ENCODE data around the gene CD59.
"Not testable (repeated sequence)": the region's sequence is repeated elsewhere in the genome, so short reads cannot be mapped to it uniquely, and the experiment has no call there.

CD59 gene

GRCh38 chr11:33690290-33691065 is 45.7 kb downstream of the CD59 start:
- no peaks in the 10 kb centered on the region for H3K36me3 ChIP-seq (ENCODE audit: insufficient read depth, low read length)
- H3K4me1 ChIP-seq (ENCODE audit: insufficient read depth, low read length) = peaks cover 22% of the 10 kb centered on the region
- no peak overlapping the region for H3K9ac ChIP-seq (ENCODE audit: low read length)
- no peak overlapping the region for H3K4me3 ChIP-seq (ENCODE audit: low read depth in 1 of 2, low read length in 2 of 2)
- no peaks in the 10 kb centered on the region for H3K27me3 ChIP-seq (ENCODE audit: control insufficient read depth in 1 of 2, insufficient read depth in 2 of 2, low read length in 2 of 2)
- H3K27ac ChIP-seq (ENCODE audit: low read depth, low read length) = no peak overlapping the region
- H3K9me3 ChIP-seq (ENCODE audit: low read length) = no peaks in the 10 kb centered on the region

- no peak overlapping the region for H3K9ac ChIP-seq (ENCODE audit: low read length)
- peaks cover 22% of the 10 kb centered on the region for H3K4me1 ChIP-seq (ENCODE audit: insufficient read depth, low read length)
- H3K4me3 ChIP-seq (ENCODE audit: low read depth in 1 of 2, low read length in 2 of 2) = no peak overlapping the region
- H3K9me3 ChIP-seq (ENCODE audit: low read length) = no peaks in the 10 kb centered on the region
- no peaks in the 10 kb centered on the region for H3K27me3 ChIP-seq (ENCODE audit: control insufficient read depth in 1 of 2, insufficient read depth in 2 of 2, low read length in 2 of 2)
- H3K27ac ChIP-seq (ENCODE audit: low read depth, low read length) = no peak overlapping the region
- H3K36me3 ChIP-seq (ENCODE audit: insufficient read depth, low read length) = no peaks in the 10 kb centered on the region
Measured at GRCh38 chr11:33689501-33689900, 46.7 kb downstream of the CD59 start.

GRCh38 chr11:33689085-33689484 is 47.1 kb downstream of the CD59 start:
- H3K4me1 ChIP-seq (ENCODE audit: insufficient read depth, low read length) = peaks cover 22% of the 10 kb centered on the region
- no peaks in the 10 kb centered on the region for H3K36me3 ChIP-seq (ENCODE audit: insufficient read depth, low read length)
- no peak overlapping the region for H3K4me3 ChIP-seq (ENCODE audit: low read depth in 1 of 2, low read length in 2 of 2)
- no peak overlapping the region for H3K27ac ChIP-seq (ENCODE audit: low read depth, low read length)
- H3K9ac ChIP-seq (ENCODE audit: low read length) = no peak overlapping the region
- no peaks in the 10 kb centered on the region for H3K9me3 ChIP-seq (ENCODE audit: low read length)
- no peaks in the 10 kb centered on the region for H3K27me3 ChIP-seq (ENCODE audit: control insufficient read depth in 1 of 2, insufficient read depth in 2 of 2, low read length in 2 of 2)

DNA sequence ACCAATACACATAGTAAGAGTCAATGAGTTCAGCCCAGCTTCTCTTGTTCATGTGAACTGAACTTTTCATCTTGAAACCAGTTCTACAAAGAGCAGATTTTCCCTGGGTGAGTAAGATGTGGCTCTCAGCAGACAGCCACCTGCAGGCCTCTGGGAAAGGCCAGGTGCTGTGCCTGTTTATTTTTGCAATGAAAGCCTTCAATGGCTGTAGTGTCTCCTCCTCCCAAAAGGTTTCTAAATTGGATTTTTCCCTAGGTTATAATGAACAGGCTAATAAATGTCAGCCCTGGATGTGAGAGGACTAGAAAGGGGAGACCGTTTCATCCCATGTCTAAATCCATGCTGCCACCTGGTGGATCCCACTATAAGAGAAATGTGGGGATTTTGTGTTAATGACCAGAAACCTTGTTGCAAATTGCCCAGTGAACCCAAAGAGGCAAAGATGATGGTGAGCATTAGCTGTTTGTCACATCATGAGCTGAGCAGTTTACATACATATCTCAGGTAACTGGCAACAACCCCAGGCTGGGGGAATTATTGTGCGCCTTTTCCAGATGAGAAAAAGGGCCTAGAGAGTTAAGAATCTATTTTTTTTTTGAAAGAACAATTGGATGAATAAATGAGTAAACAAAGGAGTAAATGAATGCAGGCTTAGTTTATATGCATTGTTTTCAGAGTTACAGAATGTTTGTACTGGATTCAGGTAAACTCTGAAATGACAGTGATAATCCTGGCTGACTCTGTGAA is 48.3 kb downstream of the CD59 start:
- no peak overlapping the region for H3K9ac ChIP-seq (ENCODE audit: low read length)
- no peaks in the 10 kb centered on the region for H3K36me3 ChIP-seq (ENCODE audit: insufficient read depth, low read length)
- peaks cover 21% of the 10 kb centered on the region for H3K4me1 ChIP-seq (ENCODE audit: insufficient read depth, low read length)
- no peak overlapping the region for H3K4me3 ChIP-seq (ENCODE audit: low read depth in 1 of 2, low read length in 2 of 2)
- H3K9me3 ChIP-seq (ENCODE audit: low read length) = no peaks in the 10 kb centered on the region
- H3K27me3 ChIP-seq (ENCODE audit: control insufficient read depth in 1 of 2, insufficient read depth in 2 of 2, low read length in 2 of 2) = no peaks in the 10 kb centered on the region
- H3K27ac ChIP-seq (ENCODE audit: low read depth, low read length) = no peak overlapping the region

DNA sequence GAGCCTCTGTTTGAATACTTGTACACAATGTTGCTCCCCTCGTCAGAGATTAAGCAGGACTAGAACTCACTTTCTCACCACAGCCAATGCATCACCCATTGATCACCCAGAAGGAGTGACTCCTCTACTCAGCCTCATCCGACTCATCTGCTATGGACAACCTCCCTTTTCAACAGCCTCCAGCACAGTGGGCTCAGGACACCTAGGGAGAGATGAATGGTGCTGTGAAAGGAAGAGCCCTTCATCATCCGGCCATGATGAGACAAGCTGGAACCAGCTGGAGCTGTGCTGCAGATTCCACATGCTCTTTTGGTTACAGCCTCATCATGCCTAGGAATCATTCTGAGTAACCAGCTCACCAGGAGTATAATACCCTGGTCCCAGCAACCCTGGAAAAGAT is 51.1 kb downstream of the CD59 start:
- H3K36me3 ChIP-seq (ENCODE audit: insufficient read depth, low read length) = no peaks in the 10 kb centered on the region
- no peaks in the 10 kb centered on the region for H3K27me3 ChIP-seq (ENCODE audit: control insufficient read depth in 1 of 2, insufficient read depth in 2 of 2, low read length in 2 of 2)
- no peak overlapping the region for H3K27ac ChIP-seq (ENCODE audit: low read depth, low read length)
- H3K4me3 ChIP-seq (ENCODE audit: low read depth in 1 of 2, low read length in 2 of 2) = no peak overlapping the region
- H3K9ac ChIP-seq (ENCODE audit: low read length) = no peak overlapping the region
- no peaks in the 10 kb centered on the region for H3K4me1 ChIP-seq (ENCODE audit: insufficient read depth, low read length)
- no peaks in the 10 kb centered on the region for H3K9me3 ChIP-seq (ENCODE audit: low read length)

GRCh38 chr11:33684003-33684706 is 52.1 kb downstream of the CD59 start:
- Histone ChIP-seq H3K27me3 (ENCODE audit: control insufficient read depth in 1 of 2, insufficient read depth in 2 of 2, low read length in 2 of 2) (no peaks in the 10 kb centered on the region), H3K27ac (ENCODE audit: low read depth, low read length) (no peak overlapping the region), H3K9me3 (ENCODE audit: low read length) (no peaks in the 10 kb centered on the region), H3K9ac (ENCODE audit: low read length) (no peak overlapping the region), H3K36me3 (ENCODE audit: insufficient read depth, low read length) (no peaks in the 10 kb centered on the region), H3K4me3 (ENCODE audit: low read depth in 1 of 2, low read length in 2 of 2) (no peak overlapping the region), H3K4me1 (ENCODE audit: insufficient read depth, low read length) (no peaks in the 10 kb centered on the region)

GRCh38 chr11:33682446-33682845 is 53.8 kb downstream of the CD59 start:
- no peaks in the 10 kb centered on the region for H3K36me3 ChIP-seq (ENCODE audit: insufficient read depth, low read length)
- H3K4me3 ChIP-seq (ENCODE audit: low read depth in 1 of 2, low read length in 2 of 2) = no peak overlapping the region
- no peaks in the 10 kb centered on the region for H3K27me3 ChIP-seq (ENCODE audit: control insufficient read depth in 1 of 2, insufficient read depth in 2 of 2, low read length in 2 of 2)
- H3K9me3 ChIP-seq (ENCODE audit: low read length) = no peaks in the 10 kb centered on the region
- H3K9ac ChIP-seq (ENCODE audit: low read length) = no peak overlapping the region
- H3K27ac ChIP-seq (ENCODE audit: low read depth, low read length) = no peak overlapping the region
- H3K4me1 ChIP-seq (ENCODE audit: insufficient read depth, low read length) = no peaks in the 10 kb centered on the region

DNA sequence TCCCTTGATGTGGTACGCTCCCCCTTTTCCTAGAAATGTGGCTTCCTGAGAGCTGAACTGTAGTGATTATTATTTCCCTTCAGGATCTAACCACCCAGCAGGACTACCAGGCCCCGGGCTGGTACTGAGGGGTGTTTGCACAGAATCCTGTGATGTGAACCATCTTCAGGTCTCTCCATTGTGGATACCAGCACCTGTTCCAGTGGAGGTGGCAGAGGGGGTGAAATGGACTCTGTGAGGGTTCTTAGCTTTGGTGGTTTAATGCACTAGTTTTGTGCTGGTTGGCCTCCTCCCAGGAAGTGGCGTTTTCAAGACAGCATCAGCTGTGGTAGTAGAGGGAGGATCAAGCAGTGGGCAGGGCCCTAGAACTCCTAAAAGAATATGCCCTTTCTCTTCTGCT is 54.2 kb downstream of the CD59 start:
- Histone ChIP-seq H3K27ac (ENCODE audit: low read depth, low read length) (no peak overlapping the region), H3K4me1 (ENCODE audit: insufficient read depth, low read length) (no peaks in the 10 kb centered on the region), H3K9me3 (ENCODE audit: low read length) (no peaks in the 10 kb centered on the region), H3K4me3 (ENCODE audit: low read depth in 1 of 2, low read length in 2 of 2) (no peak overlapping the region), H3K27me3 (ENCODE audit: control insufficient read depth in 1 of 2, insufficient read depth in 2 of 2, low read length in 2 of 2) (no peaks in the 10 kb centered on the region), H3K36me3 (ENCODE audit: insufficient read depth, low read length) (no peaks in the 10 kb centered on the region), H3K9ac (ENCODE audit: low read length) (no peak overlapping the region)

DNA sequence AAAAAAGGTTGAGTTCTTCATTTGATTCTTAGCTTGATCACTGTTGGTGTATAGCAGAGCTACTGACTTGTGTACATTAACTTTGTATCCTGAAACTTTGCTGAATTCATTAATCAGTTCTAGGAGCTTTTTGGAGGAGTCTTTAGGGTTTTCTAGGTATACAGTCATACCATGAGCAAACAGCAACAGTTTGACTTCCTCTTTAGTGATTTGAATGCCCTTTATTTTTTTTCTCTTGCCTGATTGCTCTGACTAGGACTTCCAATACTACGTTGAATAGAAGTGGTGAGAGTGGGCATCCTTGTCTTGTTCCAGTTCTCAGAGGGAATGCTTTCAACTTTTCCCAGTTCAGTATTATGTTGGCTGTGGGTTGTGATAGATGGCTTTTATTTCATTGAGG is 57.6 kb downstream of the CD59 start:
- not testable (repeated sequence) for H3K9ac ChIP-seq (ENCODE audit: low read length); H3K27me3 ChIP-seq (ENCODE audit: control insufficient read depth in 1 of 2, insufficient read depth in 2 of 2, low read length in 2 of 2); H3K9me3 ChIP-seq (ENCODE audit: low read length); H3K4me3 ChIP-seq (ENCODE audit: low read depth in 1 of 2, low read length in 2 of 2); H3K36me3 ChIP-seq (ENCODE audit: insufficient read depth, low read length); H3K4me1 ChIP-seq (ENCODE audit: insufficient read depth, low read length); H3K27ac ChIP-seq (ENCODE audit: low read depth, low read length)

- Histone ChIP-seq H3K4me3 (ENCODE audit: low read depth in 1 of 2, low read length in 2 of 2) (no peak overlapping the region), H3K27ac (ENCODE audit: low read depth, low read length) (no peak overlapping the region), H3K4me1 (ENCODE audit: insufficient read depth, low read length) (no peaks in the 10 kb centered on the region), H3K27me3 (ENCODE audit: control insufficient read depth in 1 of 2, insufficient read depth in 2 of 2, low read length in 2 of 2) (no peaks in the 10 kb centered on the region), H3K9ac (ENCODE audit: low read length) (no peak overlapping the region), H3K9me3 (ENCODE audit: low read length) (no peaks in the 10 kb centered on the region), H3K36me3 (ENCODE audit: insufficient read depth, low read length) (no peaks in the 10 kb centered on the region)
Measured at GRCh38 chr11:33674035-33674814, 62.0 kb downstream of the CD59 start.

GRCh38 chr11:33672273-33672672 is 64.0 kb downstream of the CD59 start:
- Histone ChIP-seq H3K4me3 (ENCODE audit: low read depth in 1 of 2, low read length in 2 of 2) (no peak overlapping the region), H3K27ac (ENCODE audit: low read depth, low read length) (no peak overlapping the region), H3K27me3 (ENCODE audit: control insufficient read depth in 1 of 2, insufficient read depth in 2 of 2, low read length in 2 of 2) (no peaks in the 10 kb centered on the region), H3K9ac (ENCODE audit: low read length) (no peak overlapping the region), H3K9me3 (ENCODE audit: low read length) (no peaks in the 10 kb centered on the region), H3K4me1 (ENCODE audit: insufficient read depth, low read length) (no peaks in the 10 kb centered on the region), H3K36me3 (ENCODE audit: insufficient read depth, low read length) (no peaks in the 10 kb centered on the region)
